HG02571 (cell line): ENCODE measurements around the gene NOP56.

Experiments
- ATAC-seq: cut with Tn5 transposase; IDR thresholded peaks from one replicate; pipeline ENCODE4 v1.9.1; 2021; ENCODE audit warnings: mild to moderate bottlenecking, moderate library complexity; ENCODE audit not compliant: unreplicated experiment

The NOP56 gene

GRCh38 chr20:2640260-2640659 lies 12.2 kb upstream of the NOP56 start:
- ATAC-seq: no peak

DNA sequence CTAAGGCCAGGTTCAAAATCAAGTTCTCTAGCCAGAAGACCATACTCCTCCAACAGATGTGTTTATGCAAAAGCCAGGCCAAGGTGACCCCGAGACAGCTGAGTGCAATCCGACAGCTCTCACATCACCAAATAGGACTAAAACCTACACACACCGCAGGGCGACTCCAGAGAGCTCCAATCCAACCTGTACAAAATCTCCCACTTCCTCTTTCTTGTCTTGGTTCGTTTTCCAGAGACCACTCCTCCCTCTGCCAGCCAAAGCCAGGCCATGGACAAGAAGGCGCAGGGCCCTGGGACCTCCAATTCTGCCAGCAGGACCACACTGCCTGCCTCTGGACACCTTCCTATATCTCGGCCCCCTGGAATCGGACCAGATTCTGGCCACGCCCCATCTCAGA lies 11.5 kb upstream of the NOP56 start:
- ATAC-seq: no peak

GRCh38 chr20:2643708-2644107 lies 8.7 kb upstream of the NOP56 start:
- no peak for ATAC-seq

DNA sequence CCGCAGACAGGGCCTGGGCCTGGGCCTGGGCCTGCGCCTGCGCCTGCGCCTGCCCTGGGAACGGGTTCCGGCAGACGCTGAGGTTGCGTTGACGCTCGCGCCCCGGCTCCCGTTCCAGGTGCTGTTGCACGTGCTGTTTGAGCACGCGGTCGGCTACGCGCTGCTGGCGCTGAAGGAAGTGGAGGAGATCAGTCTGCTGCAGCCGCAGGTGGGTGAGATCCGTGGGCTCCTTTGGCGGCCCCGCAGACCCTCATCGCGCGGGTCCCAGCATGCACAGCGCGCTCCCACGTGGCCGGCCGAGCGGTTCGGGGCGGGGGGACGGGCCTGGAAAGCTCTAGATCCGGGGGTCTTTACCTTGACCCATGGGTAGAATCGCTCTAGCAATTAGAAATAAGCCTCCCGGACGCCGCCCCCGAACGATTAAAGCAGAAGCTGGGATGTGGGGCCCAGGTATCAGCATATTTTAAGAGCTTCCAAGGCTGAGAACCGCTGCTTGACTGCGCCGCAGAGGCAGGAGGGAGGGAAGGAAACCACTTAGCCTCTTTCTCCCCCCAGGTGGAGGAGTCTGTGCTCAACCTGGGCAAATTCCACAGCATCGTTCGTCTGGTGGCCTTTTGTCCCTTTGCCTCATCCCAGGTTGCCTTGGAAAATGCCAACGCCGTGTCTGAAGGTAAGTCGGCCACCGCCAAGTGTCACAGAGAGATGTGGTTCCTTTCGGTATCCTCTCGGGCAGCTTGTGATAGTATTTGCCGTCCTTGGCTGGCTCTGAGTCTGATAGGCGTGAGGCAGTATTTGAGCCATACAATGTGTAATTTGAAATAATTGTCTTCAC lies 508 bp downstream of the NOP56 start:
- ATAC-seq: peak; percentile 38

DNA sequence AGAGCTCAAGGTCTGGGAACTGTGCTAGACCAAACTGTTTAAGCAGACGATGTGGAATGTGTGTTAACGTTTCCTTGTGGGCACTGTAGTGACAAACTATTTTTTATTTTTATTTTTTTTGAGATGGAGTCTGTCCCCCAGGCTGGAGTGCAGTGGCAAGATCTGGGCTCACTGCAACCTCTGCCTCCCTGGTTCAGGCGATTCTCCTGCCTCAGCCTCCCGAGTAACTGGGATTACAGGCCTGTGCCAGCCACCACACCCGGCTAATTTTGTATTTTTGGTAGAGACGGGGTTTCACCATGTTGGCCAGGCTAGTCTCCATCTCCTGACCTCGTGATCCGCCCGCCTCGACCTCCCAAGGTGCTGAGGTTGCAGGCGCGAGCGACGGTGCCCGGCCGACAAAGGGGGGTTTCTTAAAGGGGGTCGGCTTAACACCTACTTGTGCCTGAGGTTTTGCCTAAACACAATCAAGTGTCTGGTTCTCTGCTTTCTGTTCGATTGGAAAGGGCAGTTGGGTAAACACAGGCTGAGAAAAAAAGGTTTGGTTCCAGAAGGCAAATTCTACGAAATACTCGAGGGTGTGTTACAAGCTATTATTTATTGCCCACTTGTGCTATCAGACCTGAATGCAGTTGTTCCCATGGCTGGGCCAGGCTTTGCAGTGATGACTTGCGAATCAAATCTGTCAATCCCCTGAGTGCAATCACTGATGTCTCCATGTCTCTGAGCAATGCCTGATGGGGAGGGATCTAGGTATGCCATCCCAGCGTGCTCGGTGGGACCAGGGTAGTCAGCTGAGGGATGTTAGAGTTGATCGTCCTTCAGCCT lies 1.3 kb downstream of the NOP56 start:
- no peak for ATAC-seq

- no peak for ATAC-seq
Observed at GRCh38 chr20:2654384-2654822, 2.0 kb downstream of the NOP56 start.

DNA sequence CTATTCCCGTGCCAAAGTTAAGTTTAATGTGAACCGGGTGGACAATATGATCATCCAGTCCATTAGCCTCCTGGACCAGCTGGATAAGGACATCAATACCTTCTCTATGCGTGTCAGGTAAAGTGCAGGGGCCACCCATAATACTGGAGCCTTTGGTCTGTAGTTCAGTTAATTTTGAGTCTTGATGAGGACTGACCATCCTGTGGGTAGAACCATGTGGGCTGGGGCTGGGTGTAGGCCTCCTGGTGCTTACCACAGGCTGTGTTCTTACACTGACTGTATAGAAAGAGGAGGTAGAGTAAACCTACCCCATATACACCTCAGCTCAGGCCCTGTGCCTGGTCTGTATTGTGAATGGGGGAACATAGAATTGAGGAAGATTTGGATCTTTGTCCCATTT lies 2.4 kb downstream of the NOP56 start:
- ATAC-seq: no peak

DNA sequence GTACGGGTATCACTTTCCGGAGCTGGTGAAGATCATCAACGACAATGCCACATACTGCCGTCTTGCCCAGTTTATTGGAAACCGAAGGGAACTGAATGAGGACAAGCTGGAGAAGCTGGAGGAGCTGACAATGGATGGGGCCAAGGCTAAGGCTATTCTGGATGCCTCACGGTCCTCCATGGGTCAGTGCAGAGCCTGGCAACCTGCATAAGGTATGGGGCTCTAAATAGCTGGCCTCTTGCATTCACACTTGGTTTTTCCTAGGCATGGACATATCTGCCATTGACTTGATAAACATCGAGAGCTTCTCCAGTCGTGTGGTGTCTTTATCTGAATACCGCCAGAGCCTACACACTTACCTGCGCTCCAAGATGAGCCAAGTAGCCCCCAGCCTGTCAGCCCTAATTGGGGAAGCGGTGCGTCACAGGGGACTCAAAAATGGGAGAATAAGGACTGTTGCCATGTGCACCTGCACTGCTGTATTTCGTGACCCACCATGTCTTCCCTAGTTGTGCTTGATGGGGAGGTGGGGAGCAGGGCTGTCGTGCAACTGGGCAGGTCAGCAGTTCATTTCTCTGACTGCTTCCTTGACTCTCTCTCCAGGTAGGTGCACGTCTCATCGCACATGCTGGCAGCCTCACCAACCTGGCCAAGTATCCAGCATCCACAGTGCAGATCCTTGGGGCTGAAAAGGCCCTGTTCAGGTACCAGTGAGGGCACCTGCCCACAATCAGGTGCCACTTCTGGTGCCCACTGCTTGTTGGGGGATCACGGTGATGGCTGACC lies 3.1 kb downstream of the NOP56 start:
- no peak for ATAC-seq

GRCh38 chr20:2656471-2657117 lies 4.2 kb downstream of the NOP56 start:
- no peak for ATAC-seq

GRCh38 chr20:2657241-2657640 lies 4.8 kb downstream of the NOP56 start:
- no peak for ATAC-seq

DNA sequence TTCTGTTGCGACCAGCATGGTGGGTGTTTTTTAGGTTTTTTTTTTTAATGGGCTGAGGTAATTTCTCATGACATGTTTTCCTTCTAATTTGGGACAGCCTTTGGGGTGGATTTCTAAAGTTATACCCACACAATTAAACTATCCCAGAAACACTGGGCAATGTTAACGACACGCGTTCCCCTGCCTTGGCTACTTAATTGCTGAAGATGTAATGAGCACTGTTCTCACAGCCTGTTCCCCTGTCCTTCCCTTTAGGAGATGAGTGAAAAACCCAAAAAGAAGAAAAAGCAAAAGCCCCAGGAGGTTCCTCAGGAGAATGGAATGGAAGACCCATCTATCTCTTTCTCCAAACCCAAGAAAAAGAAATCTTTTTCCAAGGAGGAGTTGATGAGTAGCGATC lies 5.2 kb downstream of the NOP56 start:
- ATAC-seq: no peak

DNA sequence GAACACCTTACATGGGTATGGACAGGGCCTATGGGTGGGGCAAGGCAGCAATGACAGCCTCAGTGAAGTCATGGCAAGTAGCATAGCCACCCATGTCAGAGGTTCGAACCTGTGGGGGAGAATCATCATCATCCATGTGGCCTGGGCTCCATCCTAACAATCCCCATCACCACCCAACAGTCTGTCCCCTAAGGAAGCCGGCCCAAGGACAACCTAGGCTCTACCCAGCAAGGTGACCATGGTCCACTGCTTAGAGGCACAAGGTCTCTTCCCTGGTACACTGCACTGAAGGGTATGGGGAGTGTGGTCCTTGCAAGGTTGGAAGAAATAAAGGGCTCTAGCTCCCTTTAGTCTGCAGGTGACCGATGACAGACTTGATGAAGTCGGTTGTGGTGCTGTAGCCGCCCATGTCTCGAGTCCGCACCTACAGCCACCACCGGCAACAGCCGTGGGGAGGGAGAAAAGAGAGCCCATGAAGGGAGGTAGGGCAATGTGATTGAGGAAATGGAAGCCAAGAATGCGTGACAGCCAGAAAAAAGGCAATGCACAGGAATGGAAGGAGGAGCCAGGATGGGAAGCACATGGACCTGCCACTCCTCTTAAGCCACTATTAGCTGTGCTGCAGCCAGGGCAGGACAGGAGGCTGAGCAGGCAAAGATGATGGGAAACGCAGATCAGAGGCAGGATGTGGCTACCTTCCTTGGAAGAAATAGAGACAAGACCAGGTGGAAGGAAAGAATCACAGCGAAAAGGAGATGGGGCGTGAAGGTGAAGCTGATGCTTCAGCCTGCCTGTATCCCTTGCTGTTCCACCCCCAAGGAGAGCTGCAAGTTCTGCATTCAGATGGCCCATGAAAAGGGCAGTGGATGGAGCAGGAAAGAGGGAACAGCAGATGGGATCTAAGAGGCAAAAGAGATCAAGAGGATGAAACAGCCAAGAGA lies 6.3 kb downstream of the NOP56 start:
- ATAC-seq: no peak

DNA sequence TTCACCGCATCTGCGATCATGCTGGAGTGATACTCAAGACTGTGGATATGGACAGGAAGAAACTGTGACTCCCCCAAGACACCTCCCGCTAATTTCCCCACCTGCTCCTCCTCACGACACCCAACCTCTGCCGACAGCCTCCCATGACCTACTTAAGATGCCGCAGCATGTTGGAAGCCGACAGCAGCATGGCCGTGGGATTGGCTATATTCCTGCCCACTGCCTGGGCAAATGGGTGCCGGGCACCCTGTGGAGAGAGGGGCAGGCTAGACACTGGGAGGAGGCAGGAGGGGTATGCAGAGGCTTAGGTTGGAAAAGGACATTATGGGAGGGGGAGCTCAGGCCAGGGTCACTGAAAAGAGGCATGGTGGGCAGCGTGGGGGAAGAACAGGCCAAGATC lies 7.1 kb downstream of the NOP56 start:
- no peak for ATAC-seq

- no peak for ATAC-seq
Observed at GRCh38 chr20:2663364-2663886, 11.0 kb downstream of the NOP56 start.

DNA sequence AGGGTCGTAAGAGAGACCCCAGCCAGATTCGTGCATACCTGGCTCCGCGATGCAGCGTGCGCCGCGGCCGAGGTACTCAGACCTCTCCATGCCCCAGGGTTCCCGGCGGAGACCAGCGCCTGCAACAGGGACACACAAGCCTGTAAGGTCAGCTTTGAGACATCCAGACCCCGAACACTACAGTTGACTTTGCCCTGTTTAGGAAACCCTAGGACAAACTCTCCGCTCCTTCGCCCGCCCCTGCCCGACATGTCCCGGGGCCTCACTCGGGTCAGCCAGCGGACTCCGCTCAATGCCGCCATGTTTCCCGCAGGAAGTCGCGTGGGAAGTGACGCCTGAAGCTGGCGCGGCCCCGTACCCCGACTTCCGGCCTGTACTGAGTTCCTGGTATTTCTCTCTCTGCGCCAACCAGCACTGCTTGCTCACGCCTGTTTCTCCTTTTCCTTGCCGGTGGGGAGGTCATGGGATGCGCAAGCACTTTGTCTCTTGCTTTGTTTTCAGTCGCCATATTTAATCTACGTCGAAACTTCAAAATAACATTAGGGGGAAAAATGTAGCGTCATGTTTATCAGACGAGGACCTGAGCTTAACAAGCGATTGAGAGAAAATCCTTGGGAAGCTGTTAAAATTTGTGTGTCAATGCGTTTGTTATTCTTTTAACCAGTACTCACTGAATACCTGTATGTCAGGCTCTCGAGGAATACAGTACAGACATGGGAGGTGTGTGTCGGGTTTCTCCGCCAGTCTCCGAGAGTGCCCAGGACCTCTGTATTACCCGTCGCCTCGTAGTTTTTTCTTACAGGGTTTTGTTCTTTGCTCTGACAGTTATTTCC lies 11.7 kb downstream of the NOP56 start, which contains the start of gene IDH3B:
Gene IDH3B, minus strand, starts transcription at position 330 of the 833 bp plus-strand sequence. Its CDS starts 28 bp downstream, at position 302.
- ATAC-seq: peak; percentile 85

DNA sequence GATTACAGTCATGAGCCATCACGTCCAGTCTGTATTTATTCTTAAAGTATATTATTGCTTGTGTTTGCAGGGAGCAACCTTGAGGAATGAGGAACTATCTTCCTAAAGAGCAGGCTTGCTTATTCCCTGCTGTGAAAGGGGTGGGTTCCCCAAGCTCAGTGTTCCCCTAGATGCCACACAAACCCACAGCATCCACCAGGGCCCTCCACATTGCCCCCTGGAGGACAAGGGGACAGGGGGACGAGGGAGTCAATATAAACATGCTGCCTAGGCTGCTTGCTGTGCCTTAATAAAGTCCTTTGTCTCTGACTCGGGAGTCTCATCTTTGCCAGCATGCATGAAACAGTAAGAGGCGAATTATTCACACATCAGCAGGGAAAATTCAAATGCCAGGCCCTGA lies 19.5 kb downstream of the NOP56 start:
- no peak for ATAC-seq

DNA sequence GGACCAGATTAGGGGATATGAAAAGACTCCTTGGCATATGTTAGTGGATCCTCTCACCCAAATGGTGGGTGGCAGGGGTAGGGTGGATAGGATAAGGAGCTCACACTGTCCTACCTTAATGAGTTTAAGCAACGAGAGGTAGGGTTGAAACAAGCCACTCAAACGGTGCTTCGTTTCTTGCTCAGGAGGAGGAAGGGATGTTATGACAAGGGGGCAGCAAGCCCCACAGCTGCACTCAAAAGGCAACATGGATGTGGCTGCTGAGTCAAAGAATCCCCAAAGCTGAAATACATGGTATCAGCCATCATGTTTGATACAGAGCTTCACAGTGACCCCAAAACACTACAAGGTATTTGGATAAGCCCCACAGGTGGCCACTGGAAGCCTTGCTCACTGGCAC lies 20.0 kb downstream of the NOP56 start:
- ATAC-seq: no peak

- no peak for ATAC-seq
Observed at GRCh38 chr20:2673453-2673852, 21.0 kb downstream of the NOP56 start.
